ENCODE data around the gene DOCK1.

DOCK1 gene

GRCh38 chr10:126917375-126917774, 12.1 kb downstream of the DOCK1 start:
- no peak for TF ChIP-seq CTCF (conservative IDR thresholded peaks at IDR 0.05; ENCODE audit: low read depth, low read length)
- no peak for DNase-seq (ENCODE audit: low read depth)
- H3K4me3 ChIP-seq (ENCODE audit: low read length): no peak overlapping the region

- H3K4me3 ChIP-seq (ENCODE audit: low read length): no peak overlapping the region
- no peak for DNase-seq (ENCODE audit: low read depth)
- no peak for TF ChIP-seq CTCF (conservative IDR thresholded peaks at IDR 0.05; ENCODE audit: low read depth, low read length)
These were observed 13.0 kb downstream of the DOCK1 start for GRCh38 chr10:126917975-126918908.

- TF ChIP-seq CTCF (conservative IDR thresholded peaks at IDR 0.05; ENCODE audit: low read depth, low read length): no peak
- DNase-seq (ENCODE audit: low read depth): no peak
These were observed 14.2 kb downstream of the DOCK1 start for GRCh38 chr10:126919426-126919825.

DNA sequence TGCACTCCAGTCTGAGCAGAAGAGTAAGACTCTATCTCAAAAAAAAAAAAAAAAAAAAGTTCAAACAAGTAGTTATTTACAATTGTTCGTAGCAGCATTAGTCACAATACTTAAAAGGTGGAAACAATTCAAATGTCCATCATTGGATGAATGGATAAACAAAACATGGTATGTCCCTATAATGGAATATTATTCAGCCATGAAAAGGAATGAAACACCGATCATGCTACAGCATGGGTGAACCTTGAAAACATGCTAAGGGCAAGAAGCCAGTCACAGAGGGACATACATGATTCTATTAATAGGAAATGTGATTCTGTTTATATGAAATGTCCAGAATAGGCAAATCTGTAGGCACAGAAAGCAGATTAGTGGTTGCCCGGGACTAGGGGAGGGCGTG, 15.9 kb downstream of the DOCK1 start:
- H3K4me3 ChIP-seq (ENCODE audit: low read length): no peak overlapping the region

More at GRCh38 chr10:126919426-126919825, 14.2 kb downstream of the DOCK1 start:
- no peak overlapping the region for H3K4me3 ChIP-seq (ENCODE audit: low read length)

DNA sequence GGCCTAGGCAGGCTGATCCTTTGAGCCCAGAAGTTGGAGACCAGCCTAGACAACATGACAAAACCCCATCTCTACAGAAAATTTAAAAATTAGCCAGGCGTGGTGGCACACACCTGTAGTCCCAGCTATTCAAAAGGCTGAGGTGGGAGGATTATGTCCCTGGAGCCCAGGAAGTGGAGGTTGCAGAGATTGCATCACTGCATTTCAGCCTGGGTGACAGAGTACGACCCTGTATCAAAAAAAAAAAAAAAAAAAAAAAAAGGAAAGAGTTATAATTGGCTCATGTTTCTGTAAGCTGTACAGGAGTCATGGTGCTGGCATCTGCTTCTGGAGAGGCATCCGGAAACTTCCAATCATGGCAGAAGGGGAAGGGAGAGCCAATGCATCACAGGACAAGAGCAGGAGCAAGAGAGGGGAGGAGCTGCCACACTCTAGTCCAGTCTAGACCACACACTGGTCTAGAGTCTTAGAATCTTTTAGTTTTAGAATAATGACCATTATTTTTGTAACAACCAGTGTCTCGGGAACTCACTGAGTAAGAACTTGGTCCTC, 16.8 kb downstream of the DOCK1 start:
- no peak for TF ChIP-seq CTCF (conservative IDR thresholded peaks at IDR 0.05; ENCODE audit: low read depth, low read length)
- no peak overlapping the region for H3K4me3 ChIP-seq (ENCODE audit: low read length)
- no peak for DNase-seq (ENCODE audit: low read depth)

More for the DNA sequence above, 15.9 kb downstream of the DOCK1 start:
- TF ChIP-seq CTCF (conservative IDR thresholded peaks at IDR 0.05; ENCODE audit: low read depth, low read length): no peak
- DNase-seq (ENCODE audit: low read depth): no peak

DNA sequence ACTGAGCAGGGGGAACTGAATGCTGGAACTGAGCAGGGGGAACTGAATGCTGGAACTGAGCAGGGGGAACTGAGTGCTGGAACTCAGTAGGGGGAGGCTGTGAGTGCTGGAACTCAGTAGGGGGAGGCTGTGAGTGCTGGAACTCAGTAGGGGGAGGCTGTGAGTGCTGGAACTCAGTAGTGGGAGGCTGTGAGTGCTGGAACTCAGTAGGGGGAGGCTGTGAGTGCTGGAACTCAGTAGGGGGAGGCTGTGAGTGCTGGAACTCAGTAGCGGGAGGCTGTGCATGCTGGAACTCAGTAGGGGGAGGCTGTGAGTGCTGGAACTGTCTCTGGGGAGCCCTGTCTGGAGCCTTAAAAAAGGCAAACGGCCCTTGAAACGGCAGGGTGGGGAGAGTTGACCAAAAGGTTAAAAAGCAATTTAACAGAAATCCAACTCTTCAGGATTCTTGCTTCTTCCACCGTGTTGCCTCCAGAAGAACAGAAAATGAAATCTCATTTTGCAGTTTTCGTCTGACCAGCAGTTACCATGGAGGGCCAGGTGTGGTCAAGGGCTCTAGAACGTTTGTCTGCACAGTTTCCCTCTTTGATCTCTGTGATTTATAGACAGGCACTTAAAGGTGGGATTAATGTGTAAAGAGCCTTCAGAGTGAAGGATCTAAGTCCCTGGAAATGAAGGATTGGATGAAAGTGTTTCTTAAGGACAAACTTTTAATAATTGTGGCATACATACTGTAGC, 19.1 kb downstream of the DOCK1 start:
- no peak for TF ChIP-seq CTCF (conservative IDR thresholded peaks at IDR 0.05; ENCODE audit: low read depth, low read length)
- no peak overlapping the region for H3K4me3 ChIP-seq (ENCODE audit: low read length)
- no peak for DNase-seq (ENCODE audit: low read depth)

All from retinal pigment epithelial cell (primary cell).